B cell (primary cell): ENCODE data around the gene USP48.

Experiments
- EZH2 ChIP-seq: IDR thresholded peaks from 2 replicates; pipeline ENCODE4 v1.6.1; 2012; ENCODE audit warnings: borderline replicate concordance, low read depth, mild to moderate bottlenecking, moderate library complexity, low read length; ENCODE audit not compliant: insufficient read depth, poor library complexity, severe bottlenecking
- TF ChIP-seq, protein P1 (sequence below): fragments of 200-600 bp; IDR thresholded peaks from one replicate; pipeline ENCODE4 v1.8.0; 2022; ENCODE audit warnings: antibody characterized with exemption, mild to moderate bottlenecking

DNA sequence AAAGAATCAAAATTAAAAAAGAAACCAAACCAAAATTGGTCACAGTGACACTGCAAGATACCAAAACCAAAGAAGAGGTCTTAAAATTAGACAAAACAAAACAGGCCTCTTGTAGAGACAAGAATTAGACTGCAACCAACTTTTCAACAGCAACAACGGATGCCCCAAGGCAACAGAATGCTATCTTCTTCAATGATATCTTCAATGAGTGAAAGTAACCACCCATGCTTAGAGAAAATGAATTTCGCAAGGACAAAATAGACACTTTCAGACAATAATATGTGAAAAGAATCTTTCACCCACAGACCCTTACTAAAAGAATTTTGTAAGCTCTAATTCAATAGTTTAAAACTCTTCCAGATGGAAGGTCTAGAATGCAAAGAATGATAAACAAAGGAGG, 41.7 kb downstream of the USP48 start:
- TF ChIP-seq, protein P1, sequence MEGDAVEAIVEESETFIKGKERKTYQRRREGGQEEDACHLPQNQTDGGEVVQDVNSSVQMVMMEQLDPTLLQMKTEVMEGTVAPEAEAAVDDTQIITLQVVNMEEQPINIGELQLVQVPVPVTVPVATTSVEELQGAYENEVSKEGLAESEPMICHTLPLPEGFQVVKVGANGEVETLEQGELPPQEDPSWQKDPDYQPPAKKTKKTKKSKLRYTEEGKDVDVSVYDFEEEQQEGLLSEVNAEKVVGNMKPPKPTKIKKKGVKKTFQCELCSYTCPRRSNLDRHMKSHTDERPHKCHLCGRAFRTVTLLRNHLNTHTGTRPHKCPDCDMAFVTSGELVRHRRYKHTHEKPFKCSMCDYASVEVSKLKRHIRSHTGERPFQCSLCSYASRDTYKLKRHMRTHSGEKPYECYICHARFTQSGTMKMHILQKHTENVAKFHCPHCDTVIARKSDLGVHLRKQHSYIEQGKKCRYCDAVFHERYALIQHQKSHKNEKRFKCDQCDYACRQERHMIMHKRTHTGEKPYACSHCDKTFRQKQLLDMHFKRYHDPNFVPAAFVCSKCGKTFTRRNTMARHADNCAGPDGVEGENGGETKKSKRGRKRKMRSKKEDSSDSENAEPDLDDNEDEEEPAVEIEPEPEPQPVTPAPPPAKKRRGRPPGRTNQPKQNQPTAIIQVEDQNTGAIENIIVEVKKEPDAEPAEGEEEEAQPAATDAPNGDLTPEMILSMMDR, result no peak
- TF ChIP-seq EZH2, result no peak
